NCI-H1105 (cell line): ENCODE results near the gene UBIAD1.
"Not testable (repeated sequence)": the region's sequence is repeated elsewhere in the genome, so short reads cannot be mapped to it uniquely, and the experiment has no call there.

ENCODE experiments used
- DNase-seq: peaks from one replicate; lab custom pipeline; 2025; lab: John Stamatoyannopoulos, UW

UBIAD1 gene, protein sequence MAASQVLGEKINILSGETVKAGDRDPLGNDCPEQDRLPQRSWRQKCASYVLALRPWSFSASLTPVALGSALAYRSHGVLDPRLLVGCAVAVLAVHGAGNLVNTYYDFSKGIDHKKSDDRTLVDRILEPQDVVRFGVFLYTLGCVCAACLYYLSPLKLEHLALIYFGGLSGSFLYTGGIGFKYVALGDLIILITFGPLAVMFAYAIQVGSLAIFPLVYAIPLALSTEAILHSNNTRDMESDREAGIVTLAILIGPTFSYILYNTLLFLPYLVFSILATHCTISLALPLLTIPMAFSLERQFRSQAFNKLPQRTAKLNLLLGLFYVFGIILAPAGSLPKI

GRCh38 chr1:11272832-11273594 is at the start of gene UBIAD1:
UBIAD1 (plus strand) TSS chr1:11273198; CDS start chr1:11273532, 334 bp downstream.
- peak; percentile 81 for DNase-seq

DNA sequence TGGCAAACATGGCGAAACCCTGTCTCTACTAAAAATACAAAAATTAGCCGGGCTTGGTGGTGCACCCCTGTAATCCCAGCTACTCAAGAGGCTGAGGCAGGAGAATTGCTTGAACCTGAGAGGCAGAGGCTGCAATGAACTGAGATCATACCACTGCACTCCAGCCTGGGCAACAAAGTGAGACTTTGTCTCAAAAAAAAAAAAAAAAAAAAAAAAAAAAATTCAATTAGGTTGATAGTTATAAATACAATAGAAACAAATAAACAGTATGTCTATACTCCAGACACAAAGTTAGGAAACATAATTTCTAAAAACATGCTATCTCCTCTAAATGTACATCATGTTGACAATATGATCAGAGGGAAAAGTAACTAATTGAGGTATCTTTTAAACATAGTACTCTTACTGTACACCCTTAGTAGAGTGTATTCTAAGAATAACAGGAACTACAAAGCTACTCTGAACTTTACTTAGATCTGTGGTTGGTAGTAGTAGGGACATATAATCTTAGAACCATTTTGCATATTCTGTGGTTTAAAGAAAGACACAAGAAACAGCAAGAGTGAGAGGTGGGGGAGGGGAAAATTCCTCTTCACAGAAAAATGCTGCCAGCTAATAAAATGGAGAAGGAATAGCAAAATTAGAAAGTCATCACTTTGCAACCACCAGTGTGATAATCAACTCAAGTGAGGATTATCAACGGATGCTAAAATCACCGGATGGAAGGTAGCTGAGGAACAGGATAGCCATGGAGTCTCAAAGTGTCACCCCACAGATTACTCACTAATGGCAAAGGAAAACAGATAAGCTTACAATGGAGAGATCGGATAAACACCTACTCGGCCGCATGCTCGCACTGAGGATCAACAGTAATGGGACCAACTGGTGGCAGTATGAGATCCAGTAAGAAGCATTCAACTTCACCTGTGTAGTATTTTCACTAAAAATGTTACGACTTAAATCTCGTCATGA is 45.6 kb upstream of the UBIAD1 start:
- no peak for DNase-seq

DNA sequence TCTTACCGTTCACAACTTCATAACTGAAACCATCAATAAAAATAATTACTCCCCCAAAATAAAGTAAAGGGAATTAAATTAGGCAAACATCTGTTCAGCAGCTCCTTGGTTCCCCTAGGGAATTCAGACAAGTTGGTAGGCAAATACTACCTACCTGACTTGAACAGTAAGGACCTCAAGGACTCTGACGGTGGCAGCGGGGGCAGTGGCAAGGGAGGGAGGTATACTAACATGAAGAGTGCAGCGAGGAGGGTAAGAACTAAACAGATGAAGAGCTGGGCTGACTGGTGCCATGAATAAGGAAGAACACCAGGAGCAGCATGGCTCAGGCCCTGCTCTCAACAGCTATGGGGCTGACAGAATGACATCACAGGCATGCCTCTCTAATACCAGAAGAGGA is 43.8 kb upstream of the UBIAD1 start:
- no peak for DNase-seq

- no peak for DNase-seq
Observed at GRCh38 chr1:11233208-11233607, 39.8 kb upstream of the UBIAD1 start.

DNA sequence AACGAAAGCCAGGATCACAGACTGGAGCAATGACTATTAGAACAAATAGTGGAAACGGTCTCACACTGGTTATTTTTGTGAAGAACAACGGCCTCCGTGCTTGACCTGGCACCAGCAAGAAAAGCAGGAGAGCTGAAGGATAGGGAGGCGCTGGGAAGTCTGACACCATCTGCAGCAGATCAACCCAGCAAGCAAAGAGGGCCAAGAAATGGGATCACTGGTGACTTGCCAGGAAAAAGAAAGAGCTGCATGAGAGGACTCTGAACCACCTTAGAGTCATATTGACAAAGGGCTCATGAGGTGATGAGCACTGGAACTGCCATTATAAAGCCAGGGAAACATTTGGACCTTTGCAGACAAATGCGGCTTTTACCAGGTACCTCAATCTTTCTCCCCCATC is 35.6 kb upstream of the UBIAD1 start:
- no peak for DNase-seq

- DNase-seq: no peak
Observed at GRCh38 chr1:11238311-11238710, 34.7 kb upstream of the UBIAD1 start.

DNA sequence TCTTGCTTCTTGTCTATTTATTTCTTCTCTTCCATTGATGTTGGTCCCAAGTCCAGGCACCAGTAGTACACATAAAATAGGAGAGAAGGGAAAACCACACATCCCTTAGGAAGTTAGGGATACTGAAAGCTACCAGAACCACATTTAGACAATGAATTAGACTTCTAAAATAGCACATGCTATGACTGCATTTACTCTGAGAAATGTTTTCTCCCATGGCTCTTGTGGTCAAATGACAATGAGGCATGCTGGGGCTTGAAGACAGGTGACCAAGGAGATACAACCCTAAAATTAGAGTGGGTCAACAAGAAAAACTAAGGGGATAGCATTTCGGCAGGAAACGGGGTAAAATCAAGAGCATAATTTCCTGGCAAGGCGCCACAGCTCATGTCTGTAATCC is 27.8 kb upstream of the UBIAD1 start:
- DNase-seq: no peak

GRCh38 chr1:11245904-11246719 is 26.9 kb upstream of the UBIAD1 start:
- no peak for DNase-seq

DNA sequence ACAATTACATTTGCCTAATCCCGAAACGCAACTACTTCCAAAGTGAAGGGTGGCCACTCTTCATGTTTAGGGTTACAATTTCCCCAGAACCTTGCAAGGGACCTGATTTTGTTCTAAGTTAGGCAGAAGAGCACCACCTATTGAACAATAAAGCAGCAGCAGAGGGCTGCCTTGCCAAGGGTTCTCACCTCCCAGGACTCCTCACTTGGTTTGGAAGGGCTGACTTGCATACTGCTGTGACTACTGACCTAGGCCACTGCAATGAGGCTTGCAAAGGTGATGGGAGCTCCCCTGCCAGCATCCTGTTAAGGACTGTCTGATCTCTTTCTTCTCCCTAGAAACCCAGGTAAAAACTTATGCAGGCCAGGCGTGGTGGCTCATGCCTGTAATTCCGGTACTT is 24.8 kb upstream of the UBIAD1 start:
- DNase-seq: no peak

GRCh38 chr1:11252538-11252937 is 20.5 kb upstream of the UBIAD1 start:
- no peak for DNase-seq

DNA sequence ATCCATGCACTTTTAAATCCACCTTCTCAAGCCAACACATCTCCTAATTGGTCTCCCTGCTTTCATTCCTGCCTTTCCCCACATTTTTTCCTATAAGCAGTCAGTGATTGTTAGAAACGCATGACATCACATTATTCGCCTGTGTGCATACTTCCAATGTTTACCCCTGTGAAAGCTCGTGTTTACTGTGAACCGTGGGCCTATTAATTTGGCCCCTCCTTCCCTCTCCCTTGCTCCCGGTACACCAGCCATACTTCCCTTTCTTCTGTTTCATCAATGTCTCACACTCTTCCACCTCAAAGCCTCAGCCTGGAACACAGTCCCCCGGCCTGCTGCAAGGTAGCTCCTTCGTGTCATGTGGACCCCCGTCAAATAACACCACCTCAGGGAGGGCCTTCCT is 19.8 kb upstream of the UBIAD1 start:
- no peak for DNase-seq

GRCh38 chr1:11256299-11256698 is 16.7 kb upstream of the UBIAD1 start:
- DNase-seq: no peak

GRCh38 chr1:11262171-11263049 is 10.6 kb upstream of the UBIAD1 start, which contains the start of gene MTOR:
MTOR (minus strand) TSS chr1:11262551; CDS start chr1:11259409, 3,142 bp downstream.
- peak; percentile 100 for DNase-seq

DNA sequence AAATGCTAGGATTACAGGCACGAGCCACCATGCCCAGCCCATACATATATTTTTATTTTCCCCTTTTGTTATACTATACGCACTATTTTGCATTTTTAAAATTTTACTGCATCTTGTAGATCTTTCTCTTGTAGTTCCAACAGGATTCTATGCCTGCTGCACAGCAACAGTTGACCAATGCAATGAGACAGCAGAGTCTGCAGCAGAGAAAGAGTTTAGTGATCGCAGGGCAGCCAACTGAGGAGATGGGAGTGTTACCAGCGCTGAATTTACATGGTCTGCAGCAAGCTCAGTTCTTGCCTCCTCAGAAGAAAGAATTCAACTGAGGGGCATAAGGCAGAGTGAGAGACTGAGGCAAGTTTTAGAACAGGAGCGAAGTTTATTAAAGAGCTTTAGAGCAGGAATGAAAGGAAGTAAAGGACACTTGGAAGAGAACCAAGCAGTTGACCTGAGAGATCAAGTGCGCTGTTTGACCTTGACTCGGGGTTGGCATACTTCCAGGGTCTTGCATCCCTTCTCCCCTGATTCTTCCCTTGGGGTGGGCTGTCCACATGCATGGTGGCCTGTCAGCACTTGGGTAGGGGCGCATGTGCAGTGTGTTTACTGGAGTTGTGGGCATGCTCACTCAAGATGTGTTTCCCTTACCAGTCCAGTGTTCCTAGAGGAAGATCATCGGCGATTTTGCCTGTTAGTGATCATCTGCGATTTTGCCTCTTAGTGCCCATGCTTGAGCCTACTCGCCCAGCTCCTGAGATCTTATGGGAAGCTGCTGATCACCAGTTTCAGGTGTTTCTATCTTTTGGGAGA is 6.5 kb upstream of the UBIAD1 start:
- DNase-seq: no peak

DNA sequence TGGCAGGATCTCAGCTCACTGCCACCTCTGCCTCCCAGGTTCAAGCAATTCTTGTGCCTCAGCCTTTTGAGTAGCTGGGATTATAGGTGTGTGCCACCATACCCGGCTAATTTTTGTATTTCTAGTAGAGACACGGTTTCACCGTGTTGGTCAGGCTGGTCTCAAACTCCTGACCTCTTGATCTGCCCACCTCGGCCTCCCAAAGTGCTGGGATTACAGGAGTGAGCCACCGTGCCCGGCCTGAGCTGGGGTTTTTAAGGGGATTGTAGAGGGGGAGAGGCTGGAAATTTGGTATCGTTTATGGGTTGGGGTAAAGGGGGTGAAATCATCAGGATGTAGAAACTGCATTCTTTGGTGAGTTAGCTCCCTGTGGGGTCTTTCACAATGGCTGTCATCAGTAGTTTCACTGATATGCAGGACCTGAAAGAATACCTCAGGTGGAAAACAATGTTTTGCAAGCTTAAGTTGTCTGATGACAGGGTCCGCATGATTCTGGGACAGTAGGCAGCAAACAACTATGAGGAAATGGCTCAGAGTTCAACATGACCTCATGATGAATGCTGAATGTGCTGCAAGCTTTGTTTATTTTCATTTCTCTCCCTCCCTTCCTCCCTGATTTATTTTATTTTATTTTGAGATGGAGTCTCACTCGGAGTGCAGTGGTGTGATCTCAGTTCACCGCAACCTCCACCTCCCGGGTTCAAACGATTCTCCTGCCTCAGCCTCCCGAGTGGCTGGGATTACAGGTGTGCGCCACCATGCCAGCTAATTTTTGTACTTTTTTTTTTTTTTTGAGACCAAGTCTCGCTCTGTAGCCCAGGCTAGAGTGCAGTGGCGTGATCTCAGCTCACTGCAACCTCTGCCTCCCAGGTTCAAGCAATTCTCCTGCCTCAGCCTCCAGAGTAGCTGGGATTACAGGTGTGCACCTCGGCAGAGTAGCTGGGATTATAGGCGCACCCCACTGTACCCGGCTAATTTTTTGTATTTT is 5.4 kb upstream of the UBIAD1 start:
- DNase-seq: not testable (repeated sequence)

DNA sequence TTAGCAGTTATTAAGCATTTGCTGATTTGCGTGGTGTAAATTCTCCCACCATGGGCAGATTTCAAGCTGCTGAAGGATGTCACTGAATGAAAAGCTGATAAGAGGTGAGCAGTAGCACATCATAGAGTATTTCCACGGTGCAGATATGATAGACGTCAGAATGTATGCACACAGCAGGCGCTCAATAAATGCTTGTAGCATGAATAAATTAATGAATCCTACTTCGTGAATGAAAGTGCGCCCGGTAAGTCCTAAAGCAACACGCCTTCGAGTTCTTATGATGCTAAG is 510 bp upstream of the UBIAD1 start:
- no peak for DNase-seq

DNA sequence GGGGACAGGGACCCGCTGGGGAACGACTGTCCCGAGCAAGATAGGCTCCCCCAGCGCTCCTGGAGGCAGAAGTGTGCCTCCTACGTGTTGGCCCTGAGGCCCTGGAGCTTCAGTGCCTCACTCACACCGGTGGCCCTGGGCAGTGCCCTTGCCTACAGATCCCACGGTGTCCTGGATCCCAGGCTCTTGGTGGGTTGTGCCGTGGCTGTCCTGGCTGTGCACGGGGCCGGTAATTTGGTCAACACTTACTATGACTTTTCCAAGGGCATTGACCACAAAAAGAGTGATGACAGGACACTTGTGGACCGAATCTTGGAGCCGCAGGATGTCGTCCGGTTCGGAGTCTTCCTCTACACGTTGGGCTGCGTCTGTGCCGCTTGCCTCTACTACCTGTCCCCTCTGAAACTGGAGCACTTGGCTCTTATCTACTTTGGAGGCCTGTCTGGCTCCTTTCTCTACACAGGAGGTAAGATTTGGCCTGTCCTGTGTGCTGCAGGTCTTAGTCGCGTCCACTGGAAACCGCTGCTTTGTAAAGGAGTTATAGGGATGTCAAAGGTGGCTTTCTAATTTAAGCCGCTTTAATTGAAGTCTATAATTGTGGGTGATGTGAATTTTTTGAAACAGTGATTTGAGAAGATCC is 717 bp downstream of the UBIAD1 start:
- no peak for DNase-seq

DNA sequence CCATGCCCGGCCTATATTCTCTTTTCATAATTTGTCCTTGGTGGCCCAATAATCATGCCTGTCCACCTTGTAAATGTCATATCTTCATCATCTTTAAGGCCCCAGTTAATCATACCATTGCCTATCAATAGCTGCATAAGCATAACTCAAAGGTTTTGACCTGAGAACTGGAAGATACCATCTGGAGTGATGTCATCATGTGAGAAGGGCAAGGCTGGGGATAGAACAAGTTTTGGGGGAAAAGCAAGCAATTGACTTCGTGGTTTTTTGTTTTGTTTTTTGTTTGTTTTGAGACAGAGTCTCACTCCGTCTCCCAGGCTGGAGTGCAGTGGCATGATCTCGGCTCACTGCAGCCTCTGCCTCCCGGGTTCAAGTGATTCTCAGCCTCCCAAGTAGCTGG is 6.2 kb downstream of the UBIAD1 start:
- DNase-seq: no peak
